ENCODE data around the gene SLC26A6. TPM values are rescaled to one million over a fixed set of nuclear protein-coding genes. Genes with fewer than 3 reads are reported as not detected.
A peak's percentile ranks its signal among the peaks of the same experiment; 100 is the strongest.

SLC26A6 gene
- total and polyA plus RNA-seq, 8 donors, result 14.0 to 34.9 (median 16.5) TPM

- peaks cover 0 to 7% of the 10 kb centered on the region in 2 donors for H3K4me1 ChIP-seq
- H3K27ac ChIP-seq, result no peak overlapping the region
- no peaks in the 10 kb centered on the region for H3K9me3 ChIP-seq
- H3K27me3 ChIP-seq, result no peaks in the 10 kb centered on the region
- H3K36me3 ChIP-seq, result peaks cover 0 to 62% of the 10 kb centered on the region in 2 donors
- DNase-seq (peak in 1 of 4 donors; percentile 40), ATAC-seq (no peak)
- intact Hi-C loops (cut with DNase I), result no loop called here
- no peak for TF ChIP-seq CTCF (IDR thresholded peaks at IDR 0.05)
- no peak overlapping the region for H3K4me3 ChIP-seq
Measured at GRCh38 chr3:48625600-48625999, 9.7 kb downstream of the SLC26A6 start.

GRCh38 chr3:48624767-48625166 is 10.5 kb downstream of the SLC26A6 start:
- no peak for ATAC-seq
- Histone ChIP-seq H3K9me3 (no peaks in the 10 kb centered on the region), H3K36me3 (peaks cover 0 to 54% of the 10 kb centered on the region in 2 donors), H3K4me3 (no peak overlapping the region), H3K27ac (no peak overlapping the region), H3K27me3 (no peaks in the 10 kb centered on the region), H3K4me1 (peaks cover 0 to 7% of the 10 kb centered on the region in 2 donors)
- intact Hi-C loops (cut with DNase I), result no loop called here
- no peak for TF ChIP-seq CTCF (IDR thresholded peaks at IDR 0.05)
- peak in 1 of 4 donors; percentile 14 for DNase-seq

GRCh38 chr3:48623851-48624547 is 11.3 kb downstream of the SLC26A6 start:
- Histone ChIP-seq H3K36me3 (peaks cover 0 to 46% of the 10 kb centered on the region in 2 donors), H3K27me3 (no peaks in the 10 kb centered on the region), H3K27ac (peak overlapping the region in 1 of 2 donors; percentile 8), H3K4me3 (no peak overlapping the region), H3K4me1 (peaks cover 0 to 7% of the 10 kb centered on the region in 2 donors), H3K9me3 (peaks cover 0 to 1% of the 10 kb centered on the region in 2 donors)
- no peak for TF ChIP-seq CTCF (IDR thresholded peaks at IDR 0.05)
- DNase-seq, result peak in 2 of 4 donors; percentile 24 to 29
- intact Hi-C loops (cut with DNase I), result no loop called here
- no peak for ATAC-seq

- intact Hi-C loops (cut with DNase I), result no loop called here
- Histone ChIP-seq H3K36me3 (peaks cover 0 to 21% of the 10 kb centered on the region in 2 donors), H3K27ac (no peak within 1 kb of the TSS), H3K9me3 (peaks cover 0 to 26% of the 10 kb centered on the region in 2 donors), H3K4me3 (no peak within 1 kb of the TSS), H3K4me1 (peaks cover 0 to 7% of the 10 kb centered on the region in 2 donors), H3K27me3 (no peaks in the 10 kb centered on the region)
- no peak for TF ChIP-seq CTCF (IDR thresholded peaks at IDR 0.05)
- no peak for ATAC-seq
- DNase-seq, result peak in 1 of 4 donors; percentile 66
Measured at GRCh38 chr3:48621461-48621869, 13.8 kb downstream of the SLC26A6 start, which contains the start of gene TMEM89. TMEM89 (minus strand) TSS chr3:48621769; CDS start chr3:48621756, 13 bp downstream.
